ENCODE results near the gene SLC46A3.

Gene SLC46A3

GRCh38 chr13:28658796-28659620 is 59.8 kb downstream of the SLC46A3 start, which contains the start of gene POMP:
POMP (plus strand) TSS chr13:28659130; CDS start chr13:28659185, 55 bp downstream.
- peaks cover 40% of the 10 kb centered on the region for H3K4me1 ChIP-seq (ENCODE audit: control insufficient read depth, low read length)
- H3K27ac ChIP-seq (ENCODE audit: low read depth, low read length), result peak within 1 kb of the TSS; percentile 79
- H3K79me2 ChIP-seq (ENCODE audit: control insufficient read depth, low read length), result peaks cover 76% of the 10 kb centered on the region
- peak within 1 kb of the TSS; percentile 64 for H3K4me2 ChIP-seq (ENCODE audit: low read length)
- H4K20me1 ChIP-seq (ENCODE audit: control insufficient read depth, insufficient read depth, low read depth, low read length), result peaks cover 22% of the 10 kb centered on the region
- H3K27me3 ChIP-seq (ENCODE audit: control insufficient read depth, low read length), result no peaks in the 10 kb centered on the region
- H3K9me2 ChIP-seq (replicated peaks; ENCODE audit: control insufficient read depth, low read length), result no peaks in the 10 kb centered on the region
- H3K4me3 ChIP-seq (ENCODE audit: low read length), result peak within 1 kb of the TSS; percentile 90
- H3F3A ChIP-seq (ENCODE audit: control insufficient read depth, insufficient read depth), result peaks cover 5% of the 10 kb centered on the region; the same call in 1 of the 2 replicates
- H3K9me3 ChIP-seq (ENCODE audit: control insufficient read depth, insufficient read depth, low read length), result no peaks in the 10 kb centered on the region
- H3K36me3 ChIP-seq (ENCODE audit: control insufficient read depth, low read length), result peaks cover 49% of the 10 kb centered on the region
- TF ChIP-seq EZH2phosphoT487 (IDR thresholded peaks at IDR 0.05; ENCODE audit: borderline replicate concordance, low read length), result no peak
- TF ChIP-seq CTCF (IDR thresholded peaks at IDR 0.05; ENCODE audit: low read depth, low read length, poor library complexity, severe bottlenecking), result peak; percentile 22

DNA sequence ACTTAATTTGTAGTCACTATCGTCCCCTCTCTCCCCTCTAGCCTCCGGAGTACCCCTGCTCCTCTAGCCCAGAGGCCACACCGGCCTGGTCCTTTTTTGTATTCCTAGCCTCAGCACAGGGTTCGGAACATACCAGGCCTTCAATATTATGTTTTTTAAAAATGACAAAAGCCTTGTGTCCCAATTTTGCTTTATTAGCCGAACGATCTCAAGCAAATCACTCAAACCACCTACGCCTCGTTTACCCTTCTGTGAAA is 60.3 kb downstream of the SLC46A3 start:
- peaks cover 22% of the 10 kb centered on the region for H4K20me1 ChIP-seq (ENCODE audit: control insufficient read depth, insufficient read depth, low read depth, low read length)
- peak overlapping the region; percentile 90 for H3K4me3 ChIP-seq (ENCODE audit: low read length)
- H3F3A ChIP-seq (ENCODE audit: control insufficient read depth, insufficient read depth), result peaks cover 5% of the 10 kb centered on the region; the same call in 1 of the 2 replicates
- H3K4me2 ChIP-seq (ENCODE audit: low read length), result peak overlapping the region; percentile 64
- H3K9me3 ChIP-seq (ENCODE audit: control insufficient read depth, insufficient read depth, low read length), result no peaks in the 10 kb centered on the region
- peaks cover 40% of the 10 kb centered on the region for H3K4me1 ChIP-seq (ENCODE audit: control insufficient read depth, low read length)
- H3K36me3 ChIP-seq (ENCODE audit: control insufficient read depth, low read length), result peaks cover 44% of the 10 kb centered on the region
- peaks cover 76% of the 10 kb centered on the region for H3K79me2 ChIP-seq (ENCODE audit: control insufficient read depth, low read length)
- no peaks in the 10 kb centered on the region for H3K9me2 ChIP-seq (replicated peaks; ENCODE audit: control insufficient read depth, low read length)
- TF ChIP-seq CTCF (IDR thresholded peaks at IDR 0.05; ENCODE audit: low read depth, low read length, poor library complexity, severe bottlenecking), result no peak
- TF ChIP-seq EZH2phosphoT487 (IDR thresholded peaks at IDR 0.05; ENCODE audit: borderline replicate concordance, low read length), result no peak
- H3K27ac ChIP-seq (ENCODE audit: low read depth, low read length), result peak overlapping the region; percentile 79
- H3K27me3 ChIP-seq (ENCODE audit: control insufficient read depth, low read length), result no peaks in the 10 kb centered on the region

DNA sequence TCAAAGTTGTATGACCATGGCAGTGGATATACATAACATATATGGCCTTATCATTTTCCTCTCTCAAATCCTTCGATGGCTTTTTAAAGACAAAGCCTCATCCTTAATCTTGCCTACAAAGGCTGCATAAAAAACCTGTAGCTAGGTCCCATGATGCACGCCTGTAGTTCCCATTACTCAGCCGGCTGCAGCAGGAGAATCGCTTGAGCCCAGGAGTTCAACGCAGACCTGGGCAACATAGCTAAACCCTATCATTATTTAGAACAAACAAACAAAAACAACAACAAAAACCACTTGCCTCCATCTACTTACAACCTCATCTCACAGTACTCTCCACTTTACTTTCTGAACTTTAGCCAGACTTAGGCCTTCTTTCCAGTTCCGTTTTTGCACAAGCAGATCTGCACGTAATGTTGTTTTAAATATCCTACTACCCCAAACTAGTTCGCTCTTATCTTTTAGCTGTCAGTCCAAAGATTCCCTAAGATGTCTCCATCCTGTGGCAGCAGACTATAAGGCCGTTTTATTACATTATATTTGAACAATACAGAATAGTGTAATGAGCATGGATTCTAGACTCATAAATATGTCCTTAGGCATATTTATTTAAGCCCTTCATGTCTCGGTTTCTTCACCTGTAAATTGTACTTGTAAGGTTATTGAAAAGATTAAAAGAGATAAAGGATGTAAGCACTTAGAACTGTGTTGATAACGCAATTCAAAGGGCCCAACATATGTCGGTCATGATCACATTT is 60.8 kb downstream of the SLC46A3 start:
- no peaks in the 10 kb centered on the region for H3K9me2 ChIP-seq (replicated peaks; ENCODE audit: control insufficient read depth, low read length)
- TF ChIP-seq EZH2phosphoT487 (IDR thresholded peaks at IDR 0.05; ENCODE audit: borderline replicate concordance, low read length) (no peak), CTCF (IDR thresholded peaks at IDR 0.05; ENCODE audit: low read depth, low read length, poor library complexity, severe bottlenecking) (no peak)
- peak overlapping the region; percentile 79 for H3K27ac ChIP-seq (ENCODE audit: low read depth, low read length)
- H3K79me2 ChIP-seq (ENCODE audit: control insufficient read depth, low read length), result peaks cover 76% of the 10 kb centered on the region
- H3F3A ChIP-seq (ENCODE audit: control insufficient read depth, insufficient read depth), result peaks cover 5% of the 10 kb centered on the region; the same call in 1 of the 2 replicates
- no peaks in the 10 kb centered on the region for H3K27me3 ChIP-seq (ENCODE audit: control insufficient read depth, low read length)
- peak overlapping the region; percentile 64 for H3K4me2 ChIP-seq (ENCODE audit: low read length)
- peaks cover 22% of the 10 kb centered on the region for H4K20me1 ChIP-seq (ENCODE audit: control insufficient read depth, insufficient read depth, low read depth, low read length)
- no peaks in the 10 kb centered on the region for H3K9me3 ChIP-seq (ENCODE audit: control insufficient read depth, insufficient read depth, low read length)
- peaks cover 43% of the 10 kb centered on the region for H3K36me3 ChIP-seq (ENCODE audit: control insufficient read depth, low read length)
- peaks cover 40% of the 10 kb centered on the region for H3K4me1 ChIP-seq (ENCODE audit: control insufficient read depth, low read length)
- peak overlapping the region; percentile 90 for H3K4me3 ChIP-seq (ENCODE audit: low read length)

All from DOHH2 (cell line).